Effector memory CD8-positive, alpha-beta T cell (primary cell): ENCODE measurements around the gene GLB1L2.
"Not testable (repeated sequence)": the region's sequence is repeated elsewhere in the genome, so short reads cannot be mapped to it uniquely, and the experiment has no call there.

Source experiments
- ATAC-seq: fragments of 150-1000 bp; cut with Tn5 transposase; replicated peaks from 2 replicates; pipeline ENCODE4 v1.10.0; 2021; ENCODE audit warnings: mild to moderate bottlenecking, moderate library complexity
- DNase-seq, 3 experiments: peaks; one replicate each; pipeline ENCODE4 v3.0.0; 2021
- H3K27ac Mint-ChIP-seq, 2 donors: one replicate each; pipeline ENCODE4 v1.8.0; 2022; ENCODE audit warnings: mild to moderate bottlenecking in 2 of 2, mixed read lengths in 2 of 2, moderate library complexity in 2 of 2
- H3K27me3 Mint-ChIP-seq, 2 donors: one replicate each; pipeline ENCODE4 v1.8.0; 2022; ENCODE audit warnings: mixed read lengths in 2 of 2
- H3K36me3 Mint-ChIP-seq: one replicate; pipeline ENCODE4 v1.8.0; 2022; ENCODE audit warnings: mild to moderate bottlenecking, moderate library complexity, mixed read lengths; ENCODE audit not compliant: insufficient read depth
- H3K4me1 Mint-ChIP-seq, 2 donors: one replicate each; pipeline ENCODE4 v1.8.0; 2022; ENCODE audit warnings: low read depth in 2 of 2, mixed read lengths in 2 of 2
- H3K4me3 Mint-ChIP-seq, 2 donors: one replicate each; pipeline ENCODE4 v1.8.0; 2022; ENCODE audit warnings: mild to moderate bottlenecking in 2 of 2, mixed read lengths in 2 of 2, moderate library complexity in 2 of 2
- H3K9me3 Mint-ChIP-seq, 2 donors: one replicate each; pipeline ENCODE4 v1.8.0; 2022; ENCODE audit warnings: mixed read lengths in 2 of 2

GLB1L2 gene

DNA sequence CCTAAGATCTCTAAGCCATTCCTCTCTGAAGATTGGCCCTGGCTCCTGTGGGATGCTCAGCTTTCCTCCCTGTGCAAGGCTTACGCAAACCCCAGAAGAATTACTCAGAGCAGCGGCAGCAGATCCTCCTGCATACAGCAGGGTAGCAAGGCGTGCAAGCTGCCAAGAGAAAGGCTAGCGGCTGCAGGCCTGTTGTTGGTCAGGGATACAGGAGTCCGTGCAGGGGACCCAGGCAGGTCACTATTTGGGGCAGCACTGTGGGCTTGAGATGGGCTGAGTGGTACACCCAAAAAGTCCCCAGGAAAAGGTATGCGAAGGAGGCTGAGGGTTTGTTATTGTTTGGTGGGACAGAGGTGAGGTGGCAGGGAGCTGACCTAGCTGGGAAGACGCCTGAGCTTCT is 1.5 kb downstream of the GLB1L2 start:
- Mint-ChIP-seq H3K36me3 (peaks cover 15% of the 10 kb centered on the region), H3K4me3 (peak overlapping the region; percentile 79 to 82), H3K27me3 (peaks cover 7 to 8% of the 10 kb centered on the region in 2 donors), H3K4me1 (peaks cover 8 to 19% of the 10 kb centered on the region in 2 donors), H3K27ac (peak overlapping the region in 1 of 2 donors; percentile 6), H3K9me3 (no peaks in the 10 kb centered on the region)
- DNase-seq (no peak), ATAC-seq (no peak)

- Mint-ChIP-seq H3K27ac (peak overlapping the region in 1 of 2 donors; percentile 6), H3K36me3 (peaks cover 15% of the 10 kb centered on the region), H3K4me1 (peaks cover 8 to 19% of the 10 kb centered on the region in 2 donors), H3K4me3 (no peak overlapping the region), H3K9me3 (no peaks in the 10 kb centered on the region), H3K27me3 (peaks cover 7 to 8% of the 10 kb centered on the region in 2 donors)
- ATAC-seq (no peak), DNase-seq (no peak)
Measured at GRCh38 chr11:134333946-134334345, 2.2 kb downstream of the GLB1L2 start.

GRCh38 chr11:134334796-134335571 is 3.2 kb downstream of the GLB1L2 start:
- Mint-ChIP-seq H3K36me3 (peaks cover 15% of the 10 kb centered on the region), H3K4me1 (peaks cover 8 to 19% of the 10 kb centered on the region in 2 donors), H3K27me3 (peaks cover 7 to 8% of the 10 kb centered on the region in 2 donors), H3K4me3 (no peak overlapping the region), H3K9me3 (no peaks in the 10 kb centered on the region), H3K27ac (no peak overlapping the region)
- DNase-seq, result no peak
- no peak for ATAC-seq

DNA sequence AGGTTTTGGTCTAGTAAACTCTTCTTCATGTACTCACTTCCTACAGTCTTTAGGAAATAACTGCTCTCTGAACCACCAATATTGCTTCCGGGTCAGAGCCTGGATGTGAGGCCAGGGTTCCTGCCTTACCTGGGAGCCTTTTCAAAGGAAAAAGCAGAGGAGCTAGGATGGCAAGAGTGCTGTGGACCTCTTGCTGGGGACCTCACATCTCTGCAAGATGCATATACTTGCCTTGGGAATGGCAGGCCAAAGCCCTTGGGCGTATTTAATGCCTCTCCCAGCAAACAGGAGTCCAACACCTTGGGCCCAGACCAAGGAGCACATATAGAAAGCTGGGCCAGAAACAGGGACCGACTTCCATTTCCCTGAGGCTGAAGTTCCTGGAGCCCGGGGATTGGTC is 5.3 kb downstream of the GLB1L2 start:
- H3K9me3 Mint-ChIP-seq, result no peaks in the 10 kb centered on the region
- H3K36me3 Mint-ChIP-seq, result peaks cover 8% of the 10 kb centered on the region
- peaks cover 6 to 11% of the 10 kb centered on the region in 2 donors for H3K4me1 Mint-ChIP-seq
- DNase-seq (no peak), ATAC-seq (no peak)
- no peak overlapping the region for H3K4me3 Mint-ChIP-seq
- no peak overlapping the region for H3K27ac Mint-ChIP-seq
- H3K27me3 Mint-ChIP-seq, result peaks cover 7 to 8% of the 10 kb centered on the region in 2 donors

DNA sequence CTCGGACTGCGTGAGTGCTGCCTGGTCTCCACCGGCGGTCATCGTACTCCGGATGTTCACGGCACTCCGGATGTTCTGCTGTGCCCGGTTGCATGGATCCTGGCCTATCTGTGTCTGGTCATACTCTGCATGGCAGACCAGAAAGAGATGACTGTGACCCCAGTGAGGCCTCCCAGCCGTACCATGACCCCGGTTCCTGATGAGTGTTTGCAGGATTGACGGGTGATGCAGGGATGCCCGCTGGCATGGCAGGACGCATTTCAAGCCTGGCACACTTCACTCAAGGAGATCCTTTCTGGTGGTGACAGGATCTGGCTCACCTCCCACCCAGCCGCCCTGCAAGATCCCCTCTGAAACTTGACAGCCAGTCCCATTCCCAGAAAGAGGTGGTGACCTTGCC is 6.3 kb downstream of the GLB1L2 start:
- H3K4me3 Mint-ChIP-seq, result no peak overlapping the region
- peaks cover 0 to 3% of the 10 kb centered on the region in 2 donors for H3K4me1 Mint-ChIP-seq
- H3K36me3 Mint-ChIP-seq, result peaks cover 3% of the 10 kb centered on the region
- no peak overlapping the region for H3K27ac Mint-ChIP-seq
- no peak for ATAC-seq
- peaks cover 2 to 8% of the 10 kb centered on the region in 2 donors for H3K27me3 Mint-ChIP-seq
- H3K9me3 Mint-ChIP-seq, result no peaks in the 10 kb centered on the region
- DNase-seq, result no peak

DNA sequence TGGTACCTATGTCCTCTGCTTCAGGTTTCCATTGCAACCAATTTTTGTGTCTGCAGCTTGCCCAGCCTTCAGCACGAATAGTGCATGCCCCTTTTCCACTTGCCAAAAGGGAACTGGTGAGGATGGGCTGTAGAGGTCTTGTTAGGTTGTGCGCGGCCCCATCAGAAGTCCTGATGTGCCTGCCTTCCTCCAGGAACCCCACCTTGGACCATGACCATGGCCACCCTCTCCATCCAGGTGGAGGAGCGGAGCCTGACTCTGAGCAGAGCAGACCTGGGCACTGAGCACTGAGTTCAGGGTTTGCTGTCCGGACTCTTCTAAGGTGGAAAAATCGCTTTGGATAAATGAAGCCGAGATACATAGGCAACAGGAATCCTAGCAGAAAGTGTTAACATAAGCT is 6.9 kb downstream of the GLB1L2 start:
- no peaks in the 10 kb centered on the region for H3K9me3 Mint-ChIP-seq
- DNase-seq (no peak), ATAC-seq (no peak)
- H3K4me3 Mint-ChIP-seq, result no peak overlapping the region
- peaks cover 0 to 8% of the 10 kb centered on the region in 2 donors for H3K27me3 Mint-ChIP-seq
- H3K27ac Mint-ChIP-seq, result no peak overlapping the region
- H3K36me3 Mint-ChIP-seq, result peaks cover 1% of the 10 kb centered on the region
- H3K4me1 Mint-ChIP-seq, result no peaks in the 10 kb centered on the region

GRCh38 chr11:134339756-134340155 is 8.0 kb downstream of the GLB1L2 start:
- Mint-ChIP-seq H3K4me1 (no peaks in the 10 kb centered on the region), H3K4me3 (no peak overlapping the region), H3K27me3 (peaks cover 0 to 8% of the 10 kb centered on the region in 2 donors), H3K9me3 (no peaks in the 10 kb centered on the region), H3K36me3 (no peaks in the 10 kb centered on the region), H3K27ac (no peak overlapping the region)
- ATAC-seq (no peak), DNase-seq (no peak)

GRCh38 chr11:134340354-134340964 is 8.7 kb downstream of the GLB1L2 start:
- Mint-ChIP-seq H3K27me3 (peaks cover 0 to 1% of the 10 kb centered on the region in 2 donors), H3K36me3 (no peaks in the 10 kb centered on the region), H3K4me3 (no peak overlapping the region), H3K4me1 (peaks cover 0 to 2% of the 10 kb centered on the region in 2 donors), H3K9me3 (no peaks in the 10 kb centered on the region), H3K27ac (no peak overlapping the region)
- no peak for DNase-seq
- ATAC-seq, result no peak

GRCh38 chr11:134341805-134342571 is 10.2 kb downstream of the GLB1L2 start:
- DNase-seq (no peak), ATAC-seq (no peak)
- Mint-ChIP-seq H3K4me1 (peaks cover under 1 to 4% of the 10 kb centered on the region in 2 donors), H3K27ac (no peak overlapping the region), H3K27me3 (no peaks in the 10 kb centered on the region), H3K36me3 (no peaks in the 10 kb centered on the region), H3K9me3 (no peaks in the 10 kb centered on the region), H3K4me3 (no peak overlapping the region)

DNA sequence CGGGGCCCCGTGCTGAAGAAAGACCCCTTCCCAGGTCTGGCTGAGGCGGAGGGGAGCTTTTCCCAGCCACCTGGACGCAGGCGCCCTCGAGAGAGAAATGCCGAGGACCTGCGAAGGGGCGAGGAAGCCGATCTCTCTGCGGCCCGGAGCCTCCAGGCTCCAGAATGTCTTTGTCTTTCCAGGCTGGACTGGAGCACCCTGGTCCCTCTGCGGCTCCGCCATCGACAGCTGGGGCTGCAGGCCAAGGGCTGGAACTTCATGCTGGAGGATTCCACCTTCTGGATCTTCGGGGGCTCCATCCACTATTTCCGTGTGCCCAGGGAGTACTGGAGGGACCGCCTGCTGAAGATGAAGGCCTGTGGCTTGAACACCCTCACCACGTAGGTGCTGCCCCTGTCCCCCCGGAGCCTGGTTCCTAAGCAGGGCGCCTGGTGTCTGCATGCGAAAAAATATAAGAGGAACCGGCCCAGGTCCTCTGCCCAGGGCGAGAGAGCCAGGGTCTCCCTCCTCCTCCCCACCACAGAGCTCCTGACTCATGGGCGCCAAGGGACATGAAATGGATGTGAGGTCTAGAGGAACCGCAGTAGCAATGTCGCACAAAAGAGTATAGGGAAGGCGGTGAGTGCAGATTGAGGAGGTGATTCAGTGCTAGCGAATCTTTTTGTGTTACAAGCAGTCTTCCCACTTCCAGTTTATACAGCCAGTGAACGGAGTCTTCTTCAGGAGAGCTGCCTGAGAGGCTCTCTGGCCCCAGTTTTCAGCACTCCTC is 11.0 kb downstream of the GLB1L2 start:
- Mint-ChIP-seq H3K36me3 (no peaks in the 10 kb centered on the region), H3K27me3 (no peaks in the 10 kb centered on the region), H3K4me3 (no peak overlapping the region), H3K27ac (no peak overlapping the region), H3K9me3 (no peaks in the 10 kb centered on the region), H3K4me1 (peaks cover 7 to 9% of the 10 kb centered on the region in 2 donors)
- DNase-seq (no peak), ATAC-seq (no peak)

- ATAC-seq, result no peak
- H3K27me3 Mint-ChIP-seq, result no peaks in the 10 kb centered on the region
Measured at GRCh38 chr11:134343646-134344045, 11.9 kb downstream of the GLB1L2 start.

GRCh38 chr11:134344497-134345236 is 12.9 kb downstream of the GLB1L2 start:
- Mint-ChIP-seq H3K4me1 (peaks cover 16 to 18% of the 10 kb centered on the region in 2 donors), H3K27ac (peak overlapping the region in 1 of 2 donors; percentile 17)
- ATAC-seq, H3K36me3 Mint-ChIP-seq, H3K27me3 Mint-ChIP-seq, DNase-seq, H3K4me3 Mint-ChIP-seq, H3K9me3 Mint-ChIP-seq: not testable (repeated sequence)

More at GRCh38 chr11:134343646-134344045, 11.9 kb downstream of the GLB1L2 start:
- Mint-ChIP-seq H3K4me3 (no peak overlapping the region), H3K27ac (peak overlapping the region; percentile 17 to 75), H3K4me1 (peaks cover 7 to 9% of the 10 kb centered on the region in 2 donors), H3K36me3 (no peaks in the 10 kb centered on the region), H3K9me3 (no peaks in the 10 kb centered on the region)
- DNase-seq, result no peak
